HFF-Myc (cell line): ENCODE data around the gene DOCK3.
"Not testable (repeated sequence)": the region's sequence is repeated elsewhere in the genome, so short reads cannot be mapped to it uniquely, and the experiment has no call there.

ENCODE experiments used
- DNase-seq: peaks from one replicate; pipeline ENCODE4 v3.0.0-alpha.2; 2011; ENCODE audit warnings: low read depth; ENCODE audit errors: extremely low read depth
- H3K4me3 ChIP-seq: replicated peaks from 2 replicates; pipeline ENCODE4 v1.5.1; 2011; ENCODE audit warnings: low read depth, mild to moderate bottlenecking, control low read depth, low read length
- CTCF ChIP-seq: IDR thresholded peaks from 2 replicates; pipeline ENCODE4 v1.5.1; 2012; ENCODE audit warnings: mild to moderate bottlenecking, low read depth, low read length, control low read depth; ENCODE audit errors: missing control alignments

The DOCK3 gene

GRCh38 chr3:50673931-50674330, 796 bp upstream of the DOCK3 start:
- no peak for DNase-seq
- no peak for TF ChIP-seq CTCF
- no peak overlapping the region for H3K4me3 ChIP-seq

GRCh38 chr3:50675179-50676030, 678 bp downstream of the DOCK3 start:
- peak; percentile 11 for TF ChIP-seq CTCF
- no peak overlapping the region for H3K4me3 ChIP-seq
- no peak for DNase-seq

GRCh38 chr3:50676031-50676705, 1.4 kb downstream of the DOCK3 start:
- no peak for TF ChIP-seq CTCF
- no peak overlapping the region for H3K4me3 ChIP-seq
- DNase-seq = no peak

GRCh38 chr3:50687127-50687751, 12.5 kb downstream of the DOCK3 start:
- TF ChIP-seq CTCF = no peak
- DNase-seq = no peak
- H3K4me3 ChIP-seq = no peak overlapping the region

- TF ChIP-seq CTCF = no peak
- no peak overlapping the region for H3K4me3 ChIP-seq
- no peak for DNase-seq
Measured at GRCh38 chr3:50687916-50688315, 13.2 kb downstream of the DOCK3 start.

GRCh38 chr3:50688602-50689001, 13.9 kb downstream of the DOCK3 start:
- DNase-seq, H3K4me3 ChIP-seq: not testable (repeated sequence)

- H3K4me3 ChIP-seq = no peak overlapping the region
- no peak for TF ChIP-seq CTCF
- DNase-seq = no peak
Measured at GRCh38 chr3:50689558-50689957, 14.8 kb downstream of the DOCK3 start.
